Cardiac muscle cell (in vitro differentiated cells and primary cell): Measurements from ENCODE around the gene LAX1. TPM values are rescaled to one million over a fixed set of nuclear protein-coding genes. Genes with fewer than 3 reads are reported as not detected.

Experiments used
- DNase-seq, 2 donors: peaks; one replicate each; pipeline versions ENCODE4 v3.0.0 to v3.0.0-alpha.2; 2010 to 2017; ENCODE audit warnings: low read depth in 1 of 2, low spot score in 1 of 2
- H3K27ac ChIP-seq: fragments of 200-600 bp; sonication (generic); 2 replicates; pipeline ENCODE4 v1.5.1; 2016
- H3K27me3 ChIP-seq: fragments of 200-600 bp; sonication (generic); 2 replicates; pipeline ENCODE4 v1.6.0; 2016; ENCODE audit warnings: control low read depth
- H3K36me3 ChIP-seq: fragments of 200-600 bp; sonication (generic); 2 replicates; pipeline ENCODE4 v1.5.1; 2016; ENCODE audit warnings: control low read depth
- H3K4me1 ChIP-seq: fragments of 200-600 bp; sonication (generic); 2 replicates; pipeline ENCODE4 v1.8.1; 2017; ENCODE audit warnings: low read depth, mild to moderate bottlenecking, mixed run types
- H3K4me3 ChIP-seq: fragments of 200-600 bp; sonication (generic); 2 replicates; pipeline ENCODE4 v1.5.1; 2016; ENCODE audit warnings: mild to moderate bottlenecking
- H3K9me3 ChIP-seq: fragments of 200-600 bp; sonication (generic); 2 replicates; pipeline ENCODE4 v1.5.1; 2017; ENCODE audit warnings: low read depth, mild to moderate bottlenecking, control low read depth
- polyA plus RNA-seq: library from polyadenylated mRNA; unstranded; fragments of >200 nt; fragmentation: Nextera tagmentation; extraction: Ambion mirVana; gene quantifications from 2 replicates; pipeline ENCODE4 v1.2.1, GENCODE V29; 2016
- total RNA-seq: library from RNA; depleted of rRNA; stranded (reverse); fragments of >200 nt; gene quantifications from 2 replicates; pipeline ENCODE4 v1.2.3, GENCODE V29; 2016
- TF ChIP-seq, protein P1 (sequence below): IDR thresholded peaks from 2 replicates; pipeline ENCODE4 v1.5.1; 2012; ENCODE audit warnings: low read depth, mild to moderate bottlenecking, low read length

The LAX1 gene
- total and polyA plus RNA-seq, 2 experiments from 2014 or later: 0.10 TPM; not detected in 1

DNA sequence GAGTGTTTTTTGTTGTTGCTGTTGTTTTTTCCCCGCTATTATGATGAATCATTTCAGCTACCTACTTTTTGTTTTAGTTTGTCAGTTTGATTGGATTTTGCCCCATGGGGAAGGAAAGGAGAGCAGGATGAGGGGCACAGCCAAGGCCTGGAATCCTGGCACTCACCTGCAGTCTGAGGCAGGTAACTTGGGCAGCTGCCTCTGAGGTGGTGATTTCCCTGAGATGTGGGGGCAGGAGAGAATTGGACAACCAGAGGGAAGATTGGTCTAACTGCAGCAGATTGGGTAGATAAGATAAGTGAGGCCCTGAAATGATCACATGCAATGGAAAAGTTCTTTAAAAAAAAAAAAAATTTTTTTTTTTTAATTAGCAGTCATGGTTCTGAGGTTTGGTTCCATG, 1.5 kb upstream of the LAX1 start:
- Histone ChIP-seq H3K4me3 (no peak overlapping the region), H3K9me3 (no peaks in the 10 kb centered on the region), H3K27ac (no peak overlapping the region), H3K27me3 (peaks cover 5% of the 10 kb centered on the region), H3K36me3 (no peaks in the 10 kb centered on the region), H3K4me1 (no peaks in the 10 kb centered on the region)
- TF ChIP-seq, protein P1, sequence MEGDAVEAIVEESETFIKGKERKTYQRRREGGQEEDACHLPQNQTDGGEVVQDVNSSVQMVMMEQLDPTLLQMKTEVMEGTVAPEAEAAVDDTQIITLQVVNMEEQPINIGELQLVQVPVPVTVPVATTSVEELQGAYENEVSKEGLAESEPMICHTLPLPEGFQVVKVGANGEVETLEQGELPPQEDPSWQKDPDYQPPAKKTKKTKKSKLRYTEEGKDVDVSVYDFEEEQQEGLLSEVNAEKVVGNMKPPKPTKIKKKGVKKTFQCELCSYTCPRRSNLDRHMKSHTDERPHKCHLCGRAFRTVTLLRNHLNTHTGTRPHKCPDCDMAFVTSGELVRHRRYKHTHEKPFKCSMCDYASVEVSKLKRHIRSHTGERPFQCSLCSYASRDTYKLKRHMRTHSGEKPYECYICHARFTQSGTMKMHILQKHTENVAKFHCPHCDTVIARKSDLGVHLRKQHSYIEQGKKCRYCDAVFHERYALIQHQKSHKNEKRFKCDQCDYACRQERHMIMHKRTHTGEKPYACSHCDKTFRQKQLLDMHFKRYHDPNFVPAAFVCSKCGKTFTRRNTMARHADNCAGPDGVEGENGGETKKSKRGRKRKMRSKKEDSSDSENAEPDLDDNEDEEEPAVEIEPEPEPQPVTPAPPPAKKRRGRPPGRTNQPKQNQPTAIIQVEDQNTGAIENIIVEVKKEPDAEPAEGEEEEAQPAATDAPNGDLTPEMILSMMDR: no peak
- no peak for DNase-seq

DNA sequence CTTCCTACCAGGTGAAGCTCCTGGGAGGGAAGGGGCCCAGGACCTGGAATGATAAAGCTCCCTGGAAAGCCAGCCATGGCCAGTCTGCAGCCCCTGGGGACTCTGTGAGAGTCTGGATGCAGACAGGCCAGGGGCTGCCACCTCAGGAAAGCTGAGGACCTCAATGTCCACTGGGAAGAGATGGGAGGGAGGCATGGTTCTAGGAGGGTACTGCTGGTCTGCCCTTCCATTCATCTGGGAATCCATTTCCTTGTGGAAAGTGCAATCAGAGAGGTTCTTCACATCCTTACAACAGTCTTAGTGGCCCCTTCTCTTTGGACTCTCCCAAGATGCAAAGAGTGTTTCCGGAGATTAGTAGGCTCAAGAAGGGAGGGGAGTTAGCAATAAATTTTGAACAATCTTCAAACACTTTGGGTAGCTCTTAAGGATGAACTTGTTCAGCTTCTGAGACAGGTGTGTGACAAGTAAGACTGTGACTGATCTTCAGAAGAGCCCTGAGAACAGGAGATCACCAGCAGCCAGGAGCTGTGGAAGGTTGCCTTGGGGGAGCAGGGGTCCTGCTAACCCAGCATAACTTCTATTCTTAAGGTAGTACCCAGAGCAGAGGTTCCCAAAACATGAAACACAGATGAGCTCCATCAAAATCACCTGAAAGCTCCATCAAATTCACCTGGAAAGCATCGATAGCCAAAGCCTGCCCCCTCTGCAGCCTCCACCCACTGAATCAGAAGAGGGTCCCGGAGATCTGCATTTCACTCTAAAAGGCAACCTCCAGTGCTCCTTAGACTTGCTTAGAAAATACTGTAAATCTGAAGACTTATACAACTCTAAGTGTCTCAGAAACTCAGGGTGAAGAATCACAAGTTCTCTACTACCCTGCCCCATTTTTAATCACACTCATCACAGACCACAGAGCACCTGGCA, 616 bp upstream of the LAX1 start:
- H3K4me3 ChIP-seq: no peak overlapping the region
- no peaks in the 10 kb centered on the region for H3K9me3 ChIP-seq
- no peak for DNase-seq
- peaks cover 5% of the 10 kb centered on the region for H3K27me3 ChIP-seq
- H3K36me3 ChIP-seq: no peaks in the 10 kb centered on the region
- H3K27ac ChIP-seq: no peak overlapping the region
- H3K4me1 ChIP-seq: no peaks in the 10 kb centered on the region
- TF ChIP-seq, protein P1: no peak

DNA sequence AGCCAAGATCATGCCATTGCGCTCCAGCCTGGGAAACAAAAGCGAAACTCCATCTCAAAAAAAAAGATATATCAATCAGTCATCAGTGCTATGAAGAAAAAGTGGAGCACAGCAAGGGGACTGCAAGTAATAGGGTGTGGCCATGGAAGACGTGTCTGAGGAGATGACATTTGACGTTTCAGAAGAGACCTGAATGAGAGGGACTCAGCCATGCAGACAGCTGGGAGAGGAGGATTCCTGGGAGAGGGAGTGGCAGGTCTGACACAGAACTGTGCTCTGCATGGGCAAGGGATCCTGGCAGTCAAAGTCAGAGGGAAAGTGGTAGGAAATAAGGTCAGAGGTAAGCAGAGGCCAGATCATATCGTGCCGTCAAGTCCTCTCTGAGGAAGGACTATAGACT, 3.3 kb downstream of the LAX1 start:
- Histone ChIP-seq H3K4me3 (no peak overlapping the region), H3K27ac (no peak overlapping the region), H3K9me3 (no peaks in the 10 kb centered on the region), H3K4me1 (no peaks in the 10 kb centered on the region), H3K36me3 (no peaks in the 10 kb centered on the region), H3K27me3 (peaks cover 4% of the 10 kb centered on the region)
- TF ChIP-seq, protein P1: no peak
- no peak for DNase-seq

DNA sequence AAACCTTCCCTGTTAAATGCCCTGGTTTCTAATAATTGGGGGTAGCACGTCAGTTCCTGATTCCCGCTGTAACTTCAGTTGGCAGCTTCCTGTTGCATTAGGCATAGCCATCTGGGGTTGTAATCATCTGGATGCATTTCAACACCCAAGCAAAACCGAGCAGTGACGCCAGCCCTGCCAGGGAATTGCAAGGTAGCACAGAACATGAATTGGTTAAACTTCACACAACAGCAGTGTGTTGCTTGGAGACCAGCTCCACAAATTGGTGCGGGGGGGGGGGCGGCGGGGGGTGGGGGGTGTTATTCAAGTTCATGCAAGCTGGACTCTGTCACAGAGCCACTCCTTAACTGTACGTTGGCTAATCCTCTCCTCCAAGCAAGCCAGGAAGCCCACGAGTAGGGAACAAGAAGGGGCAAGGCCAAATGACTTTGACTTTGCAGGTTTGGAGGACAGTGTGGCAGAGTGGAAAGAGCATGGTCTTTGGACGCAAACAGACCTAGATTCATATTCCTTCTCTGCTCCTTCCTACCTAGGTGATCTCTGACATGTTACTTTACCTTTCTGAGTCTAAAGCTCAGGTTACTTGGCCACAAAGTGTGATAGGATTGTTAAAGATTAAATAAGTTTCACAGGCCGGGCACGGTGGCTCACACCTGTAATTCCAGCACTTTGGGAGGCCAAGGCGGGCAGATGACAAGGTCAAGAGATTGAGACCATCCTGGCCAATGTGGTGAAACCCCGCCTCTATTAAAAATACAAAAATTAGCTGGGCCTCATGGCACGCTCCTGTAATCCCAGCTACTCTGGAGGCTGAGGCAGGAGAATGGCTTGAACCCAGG, 4.7 kb downstream of the LAX1 start:
- Histone ChIP-seq H3K9me3 (no peaks in the 10 kb centered on the region), H3K36me3 (no peaks in the 10 kb centered on the region), H3K27me3 (peaks cover 4% of the 10 kb centered on the region), H3K4me1 (no peaks in the 10 kb centered on the region), H3K4me3 (no peak overlapping the region), H3K27ac (no peak overlapping the region)
- DNase-seq: peak; percentile 41 to 96
- TF ChIP-seq, protein P1: no peak

DNA sequence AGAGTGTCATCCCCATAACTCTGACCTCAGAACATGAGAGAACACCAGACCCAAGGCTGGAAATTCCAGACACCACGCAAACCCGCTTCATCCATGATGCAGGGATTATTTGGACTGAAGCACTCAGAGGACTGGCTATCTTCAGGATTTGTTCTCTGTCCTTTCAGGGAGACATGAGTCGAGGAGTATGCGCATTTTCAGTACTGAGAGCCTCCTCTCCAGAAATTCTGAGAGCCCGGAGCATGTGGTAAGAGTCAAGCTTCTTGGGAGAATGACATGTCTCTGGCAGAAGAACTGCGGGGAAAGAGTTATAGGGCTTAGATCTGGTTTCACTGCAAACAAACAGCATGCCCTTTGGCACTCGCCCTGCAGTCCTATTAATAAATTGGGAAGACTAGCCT, 6.9 kb downstream of the LAX1 start:
- DNase-seq: peak in 1 of 2 donors; percentile 51
- Histone ChIP-seq H3K9me3 (no peaks in the 10 kb centered on the region), H3K27me3 (peaks cover 4% of the 10 kb centered on the region), H3K4me3 (no peak overlapping the region), H3K27ac (no peak overlapping the region), H3K36me3 (no peaks in the 10 kb centered on the region), H3K4me1 (no peaks in the 10 kb centered on the region)
- TF ChIP-seq, protein P1: no peak
